Body of pancreas (tissue), 4 donors: Measurements from ENCODE around the gene PANK3.

Source experiments
- CTCF ChIP-seq, 7 experiments: fragments of 450-650 bp in 4 of 7; fragments of 200-600 bp in 3 of 7; sonication (generic) in 3 of 7; IDR thresholded peaks; one replicate each; pipeline ENCODE4 v1.5.1; 2016 to 2019; ENCODE audit warnings: antibody characterized with exemption in 7 of 7
- POLR2A ChIP-seq, 3 donors: fragments of 450-650 bp; IDR thresholded peaks; one replicate each; pipeline ENCODE4 v1.6.1; 2016; ENCODE audit warnings: antibody characterized with exemption in 3 of 3, mild to moderate bottlenecking in 2 of 3

GRCh38 chr5:168591302-168592013, 12.3 kb upstream of the PANK3 start:
- TF ChIP-seq CTCF (IDR thresholded peaks at IDR 0.05) (no peak), POLR2A (IDR thresholded peaks at IDR 0.05) (no peak)
